Measurements from ENCODE around the gene RPL19.

The RPL19 gene

DNA sequence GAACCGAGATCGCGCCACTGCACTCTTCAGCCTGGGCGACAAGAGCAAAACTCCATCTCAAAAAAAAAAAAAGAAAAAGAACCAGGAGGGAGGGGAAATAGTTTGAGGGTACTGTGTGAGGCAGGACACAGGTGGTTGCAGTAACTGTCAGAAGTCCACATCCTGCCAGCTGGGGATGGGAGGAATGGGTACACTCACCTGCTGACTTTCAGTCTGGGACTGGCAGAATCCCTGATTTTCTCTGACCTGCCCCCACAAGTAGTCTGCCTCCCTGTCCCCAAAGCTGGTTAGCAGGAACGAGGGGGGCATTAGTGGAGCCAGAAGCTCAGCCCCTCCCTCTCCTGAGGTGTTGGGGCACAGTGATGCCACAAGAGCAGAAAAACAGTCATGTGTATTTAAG lies 27.0 kb upstream of the RPL19 start:
- DNase-seq (no peak), ATAC-seq (no peak)

DNA sequence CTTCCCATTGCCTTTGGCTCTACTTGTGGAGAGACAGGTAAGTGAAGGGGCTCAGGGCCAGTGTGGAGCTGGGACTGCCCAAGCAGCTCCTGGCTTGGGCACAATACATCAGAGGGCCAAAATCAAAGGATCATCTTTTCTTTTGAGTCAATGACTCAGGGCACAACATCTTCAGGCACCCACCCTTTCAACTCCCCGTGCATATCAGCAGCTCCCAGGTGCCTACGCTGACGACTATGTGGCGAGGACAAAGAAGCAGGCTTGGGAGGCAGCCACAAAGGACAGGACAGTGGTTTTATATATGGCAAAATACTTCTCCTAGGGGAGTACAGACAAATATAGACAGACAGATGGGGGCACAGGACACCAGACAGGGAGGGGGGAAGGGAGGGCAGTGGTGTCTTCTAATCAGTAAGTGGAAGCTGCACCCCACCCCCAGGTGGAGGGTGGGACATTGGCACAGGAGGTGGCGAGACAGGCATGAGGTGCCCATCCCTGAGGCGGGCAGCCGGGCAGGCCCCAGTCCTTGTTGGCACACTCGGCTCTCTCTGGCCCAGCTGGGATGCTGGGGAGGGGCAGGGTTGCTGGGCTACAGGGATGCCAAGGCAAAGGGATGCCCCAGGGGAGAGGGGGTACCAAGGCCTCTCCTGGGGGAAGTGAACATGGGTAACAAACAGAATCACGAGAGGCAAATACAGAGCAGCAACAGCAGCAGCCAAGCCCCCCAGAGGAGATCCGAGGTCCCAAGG lies 26.4 kb upstream of the RPL19 start:
- DNase-seq = no peak
- ATAC-seq = no peak

DNA sequence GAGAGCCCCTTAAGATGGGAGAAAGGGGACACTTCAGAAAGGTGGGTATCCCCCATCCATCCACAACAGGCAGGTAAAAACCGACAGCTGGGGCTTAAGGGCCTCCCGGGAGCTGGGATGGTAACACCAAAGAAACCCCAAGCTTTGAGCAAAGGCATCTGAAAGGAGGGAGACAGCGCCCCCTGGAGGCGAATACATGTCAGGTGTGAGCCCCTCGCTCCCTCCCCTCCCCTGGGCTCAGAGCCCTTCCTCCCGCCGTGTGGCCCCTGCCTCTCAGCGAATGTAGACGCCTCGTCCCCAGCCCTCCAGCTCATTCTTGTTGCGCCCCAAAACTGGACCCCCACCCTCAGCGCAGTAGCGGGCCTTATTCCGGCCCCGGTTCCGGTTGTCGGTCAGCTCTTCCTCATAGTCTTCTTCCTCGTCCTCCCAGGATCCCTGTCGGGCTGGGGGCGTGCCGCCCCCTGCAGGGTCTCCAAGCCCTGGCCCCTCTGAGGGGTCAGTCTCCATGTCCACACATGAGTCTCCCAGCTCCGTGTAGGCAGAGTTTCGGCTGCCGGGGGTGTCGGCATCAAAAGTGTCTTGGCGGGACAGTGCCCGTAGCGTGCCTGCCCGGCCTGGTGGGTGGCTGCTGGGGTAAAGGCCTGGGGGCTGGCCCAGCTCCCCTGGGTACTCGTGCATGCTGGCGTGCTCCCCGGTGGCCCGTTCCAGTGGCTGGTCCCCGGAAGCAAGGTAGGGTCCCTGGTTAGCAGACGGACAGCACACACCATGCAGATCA lies 25.0 kb upstream of the RPL19 start:
- DNase-seq = peak; percentile 80
- peak; percentile 78 for ATAC-seq

DNA sequence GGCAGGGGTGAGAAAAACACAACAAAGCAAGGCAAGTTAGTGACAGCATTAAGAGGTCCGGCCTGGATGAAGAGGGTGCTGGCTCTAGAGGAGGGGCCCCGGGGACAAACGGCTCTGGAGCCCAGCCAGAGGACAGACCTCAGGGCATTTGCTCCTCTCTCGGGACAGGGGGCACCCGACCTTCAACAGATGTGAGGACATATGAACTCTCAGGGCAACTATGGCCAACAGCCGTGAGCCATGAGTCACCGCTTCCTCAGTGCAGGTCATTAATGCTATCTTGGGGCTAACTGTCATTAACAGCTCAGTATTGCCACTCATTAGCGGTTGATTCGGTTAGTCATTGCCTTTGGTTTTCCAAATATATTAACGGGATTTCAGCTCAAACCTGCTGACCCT lies 24.4 kb upstream of the RPL19 start:
- no peak for ATAC-seq
- no peak for DNase-seq

DNA sequence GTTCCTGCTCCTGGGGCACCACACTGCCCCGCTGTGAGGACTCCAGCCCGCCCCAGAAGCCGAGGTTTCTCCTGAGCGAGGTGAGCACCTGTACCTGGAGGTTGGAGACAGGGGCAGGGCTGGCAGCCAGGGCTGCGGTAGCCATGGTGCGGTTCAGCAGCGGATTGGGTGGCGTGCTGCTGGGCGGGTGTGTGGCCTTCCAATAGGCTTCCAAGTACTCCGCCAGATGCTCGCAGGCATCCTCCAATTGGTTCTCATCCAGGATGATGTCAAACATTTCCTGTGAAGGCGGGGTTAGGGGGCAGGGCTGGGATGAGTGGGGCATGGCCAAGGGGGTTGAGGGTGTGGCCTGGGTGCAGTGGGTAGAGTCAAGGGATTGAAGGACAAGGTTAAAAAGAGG lies 22.8 kb upstream of the RPL19 start:
- ATAC-seq (peak; percentile 9), DNase-seq (no peak)

DNA sequence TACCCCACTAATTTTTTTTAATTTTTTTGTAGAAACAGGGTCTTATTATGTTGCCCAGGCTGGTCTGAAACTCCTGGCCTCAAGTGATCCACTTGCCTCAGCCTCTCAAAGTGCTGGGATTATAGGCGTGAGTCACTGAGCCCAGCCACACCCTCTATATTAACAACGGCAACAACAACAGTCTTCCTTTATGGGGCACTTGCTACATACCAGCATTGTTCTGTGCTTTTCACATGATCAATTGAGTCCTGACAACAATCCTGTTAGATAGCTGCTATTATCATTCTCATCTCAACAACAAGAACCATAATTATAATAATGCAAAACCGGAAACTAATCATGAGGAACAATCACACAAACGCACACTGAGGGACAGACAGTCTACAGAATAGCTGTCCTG lies 21.5 kb upstream of the RPL19 start:
- DNase-seq (no peak), ATAC-seq (no peak)

DNA sequence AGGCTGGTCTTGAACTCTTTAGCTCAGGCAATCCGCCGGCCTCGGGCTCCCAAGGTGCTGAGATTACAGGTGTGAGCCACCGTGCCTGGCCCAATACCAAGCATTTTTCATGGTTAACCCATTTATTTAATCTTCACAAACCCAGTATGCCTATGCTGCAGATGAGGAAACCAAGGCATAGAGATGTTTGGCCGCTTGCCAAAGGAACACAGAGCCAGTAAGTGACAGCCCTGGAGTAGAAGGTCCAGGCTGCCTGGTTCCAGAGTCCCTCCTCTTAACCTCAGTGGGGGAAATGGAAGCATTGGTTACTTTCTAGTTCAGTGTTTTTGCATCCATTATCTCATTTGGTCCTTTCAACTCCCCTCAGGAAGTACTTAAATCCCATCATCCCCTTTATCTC lies 18.8 kb upstream of the RPL19 start:
- ATAC-seq = no peak

DNA sequence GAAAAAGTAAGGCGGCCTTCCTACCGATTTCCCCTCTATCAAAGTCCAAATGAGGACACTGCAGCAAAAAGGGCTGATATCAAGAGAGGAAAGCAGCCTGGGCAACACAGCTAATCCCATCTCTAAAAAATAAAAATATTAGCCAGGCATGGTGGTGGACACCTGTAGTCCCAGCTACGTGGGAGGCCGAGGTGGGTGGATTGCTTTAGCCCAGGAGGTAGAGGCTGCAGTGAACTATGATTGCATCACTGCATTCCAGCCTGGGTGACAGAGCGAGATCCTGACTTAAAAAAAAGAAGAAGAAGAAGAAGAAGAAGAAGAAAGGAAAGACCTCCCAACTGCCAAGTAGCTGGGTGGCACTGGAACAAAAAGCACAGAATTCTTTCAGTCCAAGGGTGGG lies 17.0 kb upstream of the RPL19 start:
- ATAC-seq (no peak), DNase-seq (no peak)

More for the DNA sequence above, 18.8 kb upstream of the RPL19 start:
- no peak for DNase-seq

DNA sequence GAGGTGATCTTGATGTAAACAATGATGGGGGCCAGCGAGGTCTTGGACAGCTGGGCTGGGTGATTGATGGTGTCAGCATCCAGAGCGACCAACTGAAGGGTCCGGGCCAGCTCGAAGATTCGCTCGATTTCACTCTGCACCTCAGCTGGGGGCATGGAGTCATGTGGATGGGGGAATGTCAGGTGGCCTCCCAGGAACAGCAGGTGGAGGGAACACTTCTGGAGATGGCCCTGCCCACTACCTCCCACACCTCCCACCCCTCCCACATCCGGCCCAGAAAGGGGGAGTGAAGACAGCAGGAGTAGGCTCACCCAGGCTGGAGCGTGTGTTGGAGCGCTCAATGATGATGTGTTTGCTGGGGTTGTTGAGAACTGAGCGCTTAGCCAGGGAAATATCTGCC lies 16.4 kb upstream of the RPL19 start:
- DNase-seq (no peak), ATAC-seq (no peak)

DNA sequence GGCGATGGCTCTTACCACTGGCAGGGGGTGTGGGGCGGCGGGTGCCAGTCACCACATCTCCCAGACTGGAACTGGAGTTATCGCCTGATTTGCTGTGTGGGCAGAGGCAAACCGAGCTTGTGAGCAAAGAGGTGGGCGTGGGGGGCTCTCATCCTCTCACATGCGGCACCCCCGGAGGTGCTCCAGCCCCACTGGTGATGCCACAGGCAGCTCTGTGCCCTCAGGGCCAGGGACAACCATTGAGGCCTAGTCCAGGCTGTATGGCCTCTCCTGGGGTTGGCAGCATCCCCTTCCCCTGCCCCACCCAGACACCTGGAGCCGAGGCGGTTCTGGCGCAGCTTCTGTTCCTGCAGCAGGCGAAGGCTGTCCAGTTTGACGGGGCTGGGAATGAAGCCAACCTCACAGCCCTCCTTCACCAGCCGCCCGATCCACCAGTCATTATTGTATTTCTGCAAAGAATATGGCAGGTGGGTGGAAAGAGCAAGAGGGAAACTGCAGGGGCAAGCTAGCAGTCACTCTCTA lies 13.5 kb upstream of the RPL19 start:
- ATAC-seq (no peak), DNase-seq (no peak)

DNA sequence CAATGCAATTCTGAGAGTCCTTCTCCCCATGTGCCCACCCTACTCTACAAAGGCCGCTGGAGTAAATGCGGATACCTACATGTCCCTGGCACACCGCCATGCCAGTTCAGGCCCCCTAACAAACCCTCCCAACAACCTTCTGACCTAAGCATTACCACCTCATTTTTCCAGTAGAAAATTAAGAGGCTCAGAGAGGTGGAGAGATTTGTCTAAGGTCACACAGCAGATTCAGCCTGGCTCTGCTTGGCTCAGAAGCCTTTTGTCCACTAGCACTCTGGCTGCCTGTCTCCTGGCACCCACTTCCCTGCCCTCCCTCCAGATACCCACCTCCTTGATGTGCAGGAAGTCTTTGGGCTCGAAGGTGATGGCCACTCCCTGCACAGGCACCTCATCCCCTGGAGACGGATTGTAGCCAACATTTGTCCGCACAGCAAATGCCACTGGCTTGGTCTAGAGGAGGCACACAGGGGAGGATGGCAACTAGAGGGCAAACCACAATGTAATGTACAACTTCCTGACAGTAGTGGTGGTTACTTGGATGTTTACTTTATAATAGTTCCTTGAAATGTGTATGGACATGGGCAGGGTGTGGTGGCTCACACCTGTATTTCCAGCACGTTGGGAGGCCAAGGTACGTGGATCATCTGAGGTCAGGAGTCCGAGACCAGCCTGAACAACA lies 12.8 kb upstream of the RPL19 start:
- no peak for DNase-seq
- no peak for ATAC-seq

DNA sequence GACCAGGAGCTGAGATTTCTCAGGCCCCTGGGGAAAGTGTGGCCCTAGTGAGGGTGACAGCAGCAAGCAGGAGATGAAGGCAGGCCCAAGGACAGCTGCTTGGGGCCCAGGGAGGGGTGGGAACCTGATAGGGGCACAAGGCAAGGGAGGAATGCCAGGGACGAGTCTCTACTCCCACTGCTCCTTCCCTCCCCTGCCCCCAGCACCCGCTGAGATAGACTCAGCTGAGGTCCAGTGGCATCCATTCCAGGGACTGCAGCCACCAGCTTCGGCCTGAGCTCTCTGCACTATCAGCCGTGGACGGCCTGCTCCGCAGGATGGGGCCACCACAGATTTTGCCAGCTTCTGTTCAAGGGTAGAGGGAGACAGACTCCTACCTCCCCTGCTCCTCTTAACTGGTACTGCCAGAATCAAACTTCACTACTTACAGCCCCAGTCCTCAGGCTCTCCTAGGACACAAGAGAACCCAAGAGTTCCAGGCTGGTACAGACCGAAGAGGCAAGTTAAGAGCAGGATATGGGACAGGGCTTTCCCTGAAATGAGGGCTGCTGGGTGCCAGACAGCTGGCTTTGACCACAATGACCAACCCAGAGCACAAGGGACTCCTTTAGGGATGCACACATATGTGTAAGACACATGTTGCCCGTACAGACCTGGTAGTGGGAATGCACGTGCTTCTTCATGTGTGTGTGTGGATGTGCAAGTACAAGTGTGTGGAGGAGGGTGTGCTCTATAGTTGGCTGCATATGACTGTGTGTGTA lies 8.2 kb upstream of the RPL19 start:
- no peak for DNase-seq
- ATAC-seq = no peak

DNA sequence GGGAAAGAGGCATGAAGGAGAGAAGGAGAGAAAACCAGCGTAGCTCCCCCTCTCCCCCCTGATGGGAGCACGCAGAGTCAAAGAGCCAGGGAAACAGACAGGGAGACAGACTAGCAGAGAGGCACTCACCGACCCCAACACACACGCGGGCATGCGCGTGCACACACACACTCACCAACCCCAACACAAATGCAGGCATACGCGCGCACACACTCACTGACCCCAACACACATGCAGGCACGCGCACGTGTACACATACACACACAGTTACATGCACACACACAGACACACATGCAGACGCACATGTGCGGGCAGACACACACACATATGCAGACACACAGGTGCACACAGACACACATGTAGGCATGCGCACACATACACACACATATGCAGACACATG lies 7.2 kb upstream of the RPL19 start:
- DNase-seq = no peak
- no peak for ATAC-seq

DNA sequence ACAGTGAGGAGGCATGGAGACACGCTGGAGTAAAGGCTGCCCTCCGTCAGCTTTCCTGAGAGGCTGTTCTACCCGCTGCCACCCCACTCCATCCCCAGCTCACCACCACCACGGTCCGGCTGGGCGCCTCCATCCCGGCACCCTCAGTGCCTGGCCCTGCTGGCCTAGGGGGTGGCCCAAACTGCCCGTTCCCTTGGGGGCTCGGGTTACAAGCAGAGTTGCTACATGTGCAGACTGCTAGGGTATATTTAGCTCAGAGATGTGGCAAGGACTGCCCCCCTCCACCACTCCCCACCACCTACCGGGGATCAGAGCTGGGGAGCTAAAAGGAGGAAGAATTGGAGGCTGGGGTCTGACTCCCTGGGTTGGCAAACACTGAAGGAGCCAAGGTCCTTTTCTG lies 6.7 kb upstream of the RPL19 start:
- DNase-seq = no peak
- ATAC-seq = no peak

DNA sequence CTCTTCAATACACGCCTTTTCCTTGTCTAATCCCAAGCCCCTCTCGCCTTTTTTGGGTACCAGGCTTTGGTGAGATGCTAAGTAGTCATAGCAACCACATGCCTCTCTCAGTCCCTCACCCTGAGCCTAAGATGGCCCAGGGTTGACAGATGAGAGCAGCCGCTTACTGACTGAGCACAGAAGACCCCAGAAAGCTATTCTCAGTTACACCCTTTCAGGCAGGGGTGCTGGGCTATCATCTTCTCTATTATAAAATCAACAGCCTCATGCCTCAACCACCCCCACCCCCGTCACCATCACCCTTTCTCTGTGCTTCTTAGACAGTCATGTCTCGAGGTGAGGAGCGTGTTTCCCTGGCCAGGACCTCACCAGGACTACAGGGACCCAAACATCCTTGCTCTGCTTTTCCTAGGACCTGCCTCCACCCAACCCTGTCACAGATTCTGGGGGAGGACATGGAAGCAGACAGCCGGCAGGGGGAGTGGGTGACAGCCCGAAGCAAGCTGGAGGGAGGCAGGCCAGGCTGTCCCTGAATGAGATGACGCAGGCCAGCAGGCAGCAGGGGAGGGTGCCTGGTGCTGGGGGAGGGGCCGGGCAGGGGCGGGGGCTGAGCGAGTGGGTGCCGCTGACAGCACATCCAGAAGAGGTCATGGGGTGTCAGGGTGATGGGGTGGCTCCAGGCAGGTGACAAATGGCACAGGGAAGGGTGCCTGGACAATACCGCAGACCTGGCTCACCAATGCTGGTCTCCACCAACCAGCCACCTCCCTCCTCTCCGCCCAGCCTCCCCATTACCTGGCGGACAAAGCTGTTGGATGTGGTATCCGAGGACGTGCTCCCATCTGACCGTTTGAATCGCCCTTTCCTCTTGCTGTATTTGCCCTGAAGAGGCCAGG lies 5.7 kb upstream of the RPL19 start:
- DNase-seq (no peak), ATAC-seq (no peak)

DNA sequence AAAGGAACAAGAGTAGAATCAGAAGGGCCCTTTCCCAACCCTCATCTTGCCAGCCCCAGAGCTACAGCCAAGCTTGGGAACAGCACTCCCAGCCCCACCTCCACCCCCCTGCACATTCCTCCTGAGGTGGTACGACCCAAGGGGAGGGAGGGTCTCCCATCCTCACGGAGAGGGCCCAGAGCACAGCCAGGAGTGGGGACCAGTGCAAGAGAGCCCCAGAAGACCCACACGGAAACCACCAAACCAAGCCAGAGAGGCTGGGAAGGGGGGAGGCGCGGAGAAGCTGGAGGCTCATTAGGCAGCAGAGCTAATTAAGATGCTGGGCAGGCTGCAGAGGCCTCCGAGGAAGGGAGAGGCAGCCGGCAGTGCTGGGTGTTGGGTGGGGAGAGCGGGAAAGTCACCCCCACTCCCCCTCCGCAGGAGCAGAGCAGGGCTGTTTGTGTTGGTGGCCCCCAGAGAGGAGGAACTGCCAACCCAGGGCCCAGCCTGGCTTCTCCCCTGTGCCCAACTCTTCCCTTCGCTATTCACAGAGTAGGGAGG lies 5.0 kb upstream of the RPL19 start:
- DNase-seq (no peak), ATAC-seq (no peak)

DNA sequence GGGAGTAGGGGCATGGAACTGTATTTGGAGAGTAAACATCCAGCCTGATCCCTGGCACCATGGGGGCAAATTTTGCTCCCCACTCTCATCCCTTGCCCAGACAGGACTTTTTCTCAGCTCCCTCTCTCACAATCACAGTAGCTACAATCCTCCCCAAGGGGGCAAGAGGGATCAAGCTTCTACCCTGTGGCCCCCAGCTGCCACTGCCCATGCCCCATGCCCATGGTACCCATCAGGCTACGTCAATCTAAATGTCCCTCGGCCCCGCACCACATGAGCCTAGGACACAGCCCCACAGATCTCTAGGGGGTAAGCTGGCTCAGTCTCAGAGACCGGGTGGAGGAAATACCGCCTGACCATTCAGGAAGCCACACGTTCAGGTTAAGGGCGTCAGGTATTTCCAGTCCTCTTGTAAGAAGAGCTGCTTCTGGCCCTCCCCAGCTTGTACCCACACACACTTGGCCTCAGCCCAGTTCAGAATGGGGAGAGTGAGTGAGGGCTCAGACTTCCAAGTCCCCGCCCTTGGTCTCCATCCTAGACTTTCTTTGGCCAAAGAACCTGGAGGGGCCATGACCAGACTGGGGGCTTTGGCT lies 4.4 kb upstream of the RPL19 start:
- ATAC-seq (no peak), DNase-seq (no peak)

DNA sequence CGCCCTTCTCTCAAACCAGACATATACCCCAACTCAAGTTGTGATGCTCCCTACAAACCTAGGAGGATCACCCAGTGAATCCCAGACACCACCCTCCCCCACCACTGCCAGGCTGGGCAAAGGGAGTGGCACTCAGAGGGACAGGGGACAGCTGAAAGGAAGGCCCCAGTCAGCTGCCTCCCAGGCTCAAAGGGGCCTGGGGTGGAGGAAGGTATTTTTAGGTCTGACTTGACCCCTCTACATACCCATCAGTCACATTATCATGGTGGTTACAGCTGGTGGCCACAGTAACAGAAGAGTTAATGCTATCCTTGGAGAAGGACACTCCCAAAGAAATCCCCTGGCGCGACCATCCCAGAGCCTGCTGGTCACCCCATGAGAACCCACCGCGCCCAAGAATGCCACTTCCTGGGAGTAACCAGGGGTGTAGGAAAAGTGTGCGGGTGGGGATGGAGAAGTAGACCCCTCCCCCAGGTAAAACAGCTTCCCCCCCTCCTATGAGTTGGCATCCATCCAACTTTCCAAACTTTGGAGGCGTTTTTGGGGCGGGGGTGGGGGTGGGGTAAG lies 3.8 kb upstream of the RPL19 start:
- no peak for ATAC-seq
- no peak for DNase-seq

DNA sequence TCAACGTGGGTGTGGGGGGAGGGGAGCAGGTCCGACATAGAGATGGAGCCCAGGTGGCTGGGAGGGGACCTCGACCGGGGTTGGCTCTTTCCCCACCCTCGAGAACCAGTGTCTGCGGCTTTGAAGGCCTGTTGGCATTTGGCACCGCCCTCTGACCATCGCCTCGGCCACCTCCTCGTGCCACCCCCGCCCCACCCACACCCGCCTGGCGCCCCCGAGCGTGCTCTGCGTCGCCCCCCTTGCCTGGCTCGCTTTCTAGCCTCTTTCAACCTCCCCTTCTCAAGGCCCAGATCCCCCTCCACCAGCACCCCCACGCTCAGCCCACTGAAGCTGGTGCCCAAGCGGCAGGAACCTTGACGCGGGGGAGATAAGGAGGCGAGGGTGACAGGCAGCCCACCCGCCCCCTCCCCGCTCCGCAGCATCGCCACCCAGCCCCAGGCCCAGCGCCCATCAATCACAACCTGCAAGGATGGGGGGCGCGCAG lies 3.2 kb upstream of the RPL19 start:
- ATAC-seq (no peak), DNase-seq (no peak)
